Measurements from ENCODE around the gene ABLIM1. TPM values are rescaled to one million over a fixed set of nuclear protein-coding genes. Genes with fewer than 3 reads are reported as not detected.

ABLIM1 gene
- total and polyA plus RNA-seq, 2 donors (not counting 1 experiment from before 2014, with no cell fraction given): 5.3 to 13.6 TPM

DNA sequence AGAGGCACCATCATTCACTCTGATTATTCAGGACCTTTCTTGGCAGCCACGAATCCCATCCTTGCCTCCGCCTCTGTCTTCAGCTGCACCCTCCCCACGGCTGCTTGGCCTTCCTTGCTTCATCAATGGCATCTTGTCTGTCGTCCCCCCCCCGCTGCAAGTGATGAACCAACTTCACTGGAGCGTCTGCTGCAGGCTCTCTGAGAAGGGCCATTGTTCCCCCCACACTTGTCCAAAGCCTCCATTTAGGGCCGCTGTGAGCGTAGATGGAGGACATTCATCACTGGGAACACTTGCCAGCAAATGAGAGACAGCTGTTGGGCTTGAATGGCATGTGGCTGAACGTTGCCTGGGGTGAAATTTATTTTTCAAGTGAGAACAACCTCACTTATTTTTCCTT lies 273.9 kb downstream of the ABLIM1 start:
- H3K4me2 ChIP-seq (ENCODE audit: extremely low read depth, insufficient read depth, low read length): no peak overlapping the region

More for the DNA sequence above, 273.9 kb downstream of the ABLIM1 start:
- Histone ChIP-seq H3K27me3 (ENCODE audit: control insufficient read depth, insufficient read depth, low read length) (peaks cover 5% of the 10 kb centered on the region), H3K36me3 (ENCODE audit: control insufficient read depth, insufficient read depth, low read length) (no peaks in the 10 kb centered on the region), H3K9me3 (ENCODE audit: control insufficient read depth, insufficient read depth, low read depth, low read length) (no peaks in the 10 kb centered on the region), H2AFZ (ENCODE audit: low read length) (no peak overlapping the region), H3K79me2 (ENCODE audit: control insufficient read depth, insufficient read depth, low read length) (no peaks in the 10 kb centered on the region), H3K4me3 (replicated peaks in 1 of 4; ENCODE audit: control extremely low read depth in 1 of 4, insufficient read depth in 1 of 4, low read depth in 3 of 4, low read length in 4 of 4) (no peak overlapping the region), H3K27ac (ENCODE audit: insufficient read depth, low read length) (no peak overlapping the region), H4K20me1 (ENCODE audit: control insufficient read depth, extremely low read depth, insufficient read depth, low read length) (no peaks in the 10 kb centered on the region), H3K4me1 (ENCODE audit: control insufficient read depth, extremely low read depth, insufficient read depth, low read length) (no peaks in the 10 kb centered on the region), H3K9ac (ENCODE audit: insufficient read depth, low read length) (no peak overlapping the region)
- TF ChIP-seq, protein P1, sequence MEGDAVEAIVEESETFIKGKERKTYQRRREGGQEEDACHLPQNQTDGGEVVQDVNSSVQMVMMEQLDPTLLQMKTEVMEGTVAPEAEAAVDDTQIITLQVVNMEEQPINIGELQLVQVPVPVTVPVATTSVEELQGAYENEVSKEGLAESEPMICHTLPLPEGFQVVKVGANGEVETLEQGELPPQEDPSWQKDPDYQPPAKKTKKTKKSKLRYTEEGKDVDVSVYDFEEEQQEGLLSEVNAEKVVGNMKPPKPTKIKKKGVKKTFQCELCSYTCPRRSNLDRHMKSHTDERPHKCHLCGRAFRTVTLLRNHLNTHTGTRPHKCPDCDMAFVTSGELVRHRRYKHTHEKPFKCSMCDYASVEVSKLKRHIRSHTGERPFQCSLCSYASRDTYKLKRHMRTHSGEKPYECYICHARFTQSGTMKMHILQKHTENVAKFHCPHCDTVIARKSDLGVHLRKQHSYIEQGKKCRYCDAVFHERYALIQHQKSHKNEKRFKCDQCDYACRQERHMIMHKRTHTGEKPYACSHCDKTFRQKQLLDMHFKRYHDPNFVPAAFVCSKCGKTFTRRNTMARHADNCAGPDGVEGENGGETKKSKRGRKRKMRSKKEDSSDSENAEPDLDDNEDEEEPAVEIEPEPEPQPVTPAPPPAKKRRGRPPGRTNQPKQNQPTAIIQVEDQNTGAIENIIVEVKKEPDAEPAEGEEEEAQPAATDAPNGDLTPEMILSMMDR (conservative IDR thresholded peaks at IDR 0.05 in 1 of 2, IDR thresholded peaks at IDR 0.05 in 1 of 2; ENCODE audit: low read depth in 1 of 2, low read length in 2 of 2): no peak
- TF ChIP-seq EZH2 (IDR thresholded peaks at IDR 0.05; ENCODE audit: low read length, missing control alignments): no peak
- DNase-seq (ENCODE audit: low read depth in 2 of 2): no peak

Other genes starting within 250 kb of the ABLIM1 start
- 25.7 and 26.1 TPM in 2 replicates for gene FHIP2A, start 163.5 kb upstream of the ABLIM1 start, total RNA-seq
- 20.6 and 26.6 TPM in 2 replicates for gene FHIP2A, start 163.5 kb upstream of the ABLIM1 start, polyA plus RNA-seq

Data from fibroblast of lung (primary cell).